ENCODE measurements around the gene ARHGAP4.

ARHGAP4 gene

GRCh38 chrX:153951683-153952372, 25.8 kb upstream of the ARHGAP4 start:
- H3K9me3 ChIP-seq (replicated peaks in 1 of 2; ENCODE audit: control insufficient read depth in 2 of 2, insufficient read depth in 1 of 2, low read depth in 1 of 2, low read length in 2 of 2), result no peaks in the 10 kb centered on the region
- no peak overlapping the region for H2AFZ ChIP-seq (ENCODE audit: low read length)
- no peak overlapping the region for H3K4ac ChIP-seq (ENCODE audit: low read length)
- peak overlapping the region; percentile 60 for H3K9ac ChIP-seq (ENCODE audit: low read depth, low read length, poor library complexity)
- no peak overlapping the region for H3K27ac ChIP-seq (replicated peaks; ENCODE audit: low read length)
- WGBS, 2 donors (ENCODE audit: extremely low coverage in 2 of 2, insufficient read length in 2 of 2, insufficient replicate concordance in 1 of 2), result no CpG with 5 or more reads among the region's 28 CpGs
- no peak overlapping the region for H3K18ac ChIP-seq (ENCODE audit: low read length)
- no peak overlapping the region for H2BK12ac ChIP-seq (ENCODE audit: low read length)
- no peak overlapping the region for H2BK120ac ChIP-seq (ENCODE audit: low read depth, low read length)
- H3K14ac ChIP-seq (ENCODE audit: low read length), result no peak overlapping the region
- H2BK15ac ChIP-seq (ENCODE audit: low read length), result no peak overlapping the region
- DNase-seq (ENCODE audit: low spot score), result no peak
- H3K4me2 ChIP-seq (ENCODE audit: insufficient read depth, low read length, poor library complexity, severe bottlenecking), result no peak overlapping the region
- H3K36me3 ChIP-seq (replicated peaks in 1 of 2; ENCODE audit: control insufficient read depth in 2 of 2, insufficient read depth in 2 of 2, low read length in 2 of 2), result peaks cover 44 to 93% of the 10 kb centered on the region in 2 donors
- H3K4me3 ChIP-seq (ENCODE audit: low read length in 2 of 2), result no peak overlapping the region
- no peak overlapping the region for H2BK5ac ChIP-seq (ENCODE audit: low read length)
- no peak overlapping the region for H4K8ac ChIP-seq (ENCODE audit: low read depth, low read length)
- no peak overlapping the region for H2AK5ac ChIP-seq (ENCODE audit: low read depth, low read length)
- peaks cover 12 to 17% of the 10 kb centered on the region in 2 donors for H3K4me1 ChIP-seq (ENCODE audit: control insufficient read depth in 2 of 2, insufficient read depth in 1 of 2, low read depth in 1 of 2, low read length in 2 of 2)
- no peaks in the 10 kb centered on the region for H3K27me3 ChIP-seq (ENCODE audit: control insufficient read depth in 3 of 3, insufficient read depth in 3 of 3, low read depth in 1 of 3, low read length in 3 of 3)
- peaks cover 6% of the 10 kb centered on the region for H3K79me1 ChIP-seq (ENCODE audit: low read depth, low read length)
- H4K91ac ChIP-seq (ENCODE audit: low read depth, low read length, poor library complexity), result no peak overlapping the region
- no peak overlapping the region for H3K23ac ChIP-seq (ENCODE audit: low read depth, low read length, poor library complexity)

GRCh38 chrX:153950127-153950526, 24.1 kb upstream of the ARHGAP4 start:
- H4K8ac ChIP-seq (ENCODE audit: low read depth, low read length), result no peak overlapping the region
- DNase-seq (ENCODE audit: low spot score), result no peak
- WGBS, 2 donors (ENCODE audit: extremely low coverage in 2 of 2, insufficient read length in 2 of 2, insufficient replicate concordance in 1 of 2), result no CpG with 5 or more reads among the region's 19 CpGs
- H2BK15ac ChIP-seq (ENCODE audit: low read length), result no peak overlapping the region
- no peak overlapping the region for H2BK120ac ChIP-seq (ENCODE audit: low read depth, low read length)
- H3K4me3 ChIP-seq (ENCODE audit: low read length in 2 of 2), result no peak overlapping the region
- no peak overlapping the region for H3K18ac ChIP-seq (ENCODE audit: low read length)
- peaks cover 12 to 17% of the 10 kb centered on the region in 2 donors for H3K4me1 ChIP-seq (ENCODE audit: control insufficient read depth in 2 of 2, insufficient read depth in 1 of 2, low read depth in 1 of 2, low read length in 2 of 2)
- peak overlapping the region; percentile 35 for H3K27ac ChIP-seq (replicated peaks; ENCODE audit: low read length)
- H2BK12ac ChIP-seq (ENCODE audit: low read length), result no peak overlapping the region
- no peak overlapping the region for H3K4ac ChIP-seq (ENCODE audit: low read length)
- H2AFZ ChIP-seq (ENCODE audit: low read length), result no peak overlapping the region
- H2AK5ac ChIP-seq (ENCODE audit: low read depth, low read length), result no peak overlapping the region
- no peaks in the 10 kb centered on the region for H3K9me3 ChIP-seq (replicated peaks in 1 of 2; ENCODE audit: control insufficient read depth in 2 of 2, insufficient read depth in 1 of 2, low read depth in 1 of 2, low read length in 2 of 2)
- no peak overlapping the region for H3K4me2 ChIP-seq (ENCODE audit: insufficient read depth, low read length, poor library complexity, severe bottlenecking)
- no peak overlapping the region for H4K91ac ChIP-seq (ENCODE audit: low read depth, low read length, poor library complexity)
- no peaks in the 10 kb centered on the region for H3K27me3 ChIP-seq (ENCODE audit: control insufficient read depth in 3 of 3, insufficient read depth in 3 of 3, low read depth in 1 of 3, low read length in 3 of 3)
- no peak overlapping the region for H3K23ac ChIP-seq (ENCODE audit: low read depth, low read length, poor library complexity)
- H3K36me3 ChIP-seq (replicated peaks in 1 of 2; ENCODE audit: control insufficient read depth in 2 of 2, insufficient read depth in 2 of 2, low read length in 2 of 2), result peaks cover 33 to 76% of the 10 kb centered on the region in 2 donors
- H2BK5ac ChIP-seq (ENCODE audit: low read length), result no peak overlapping the region
- no peak overlapping the region for H3K9ac ChIP-seq (ENCODE audit: low read depth, low read length, poor library complexity)
- peaks cover 6% of the 10 kb centered on the region for H3K79me1 ChIP-seq (ENCODE audit: low read depth, low read length)
- H3K14ac ChIP-seq (ENCODE audit: low read length), result no peak overlapping the region

GRCh38 chrX:153948847-153949805, 23.1 kb upstream of the ARHGAP4 start:
- Histone ChIP-seq H2BK15ac (ENCODE audit: low read length) (no peak overlapping the region), H3K36me3 (replicated peaks in 1 of 2; ENCODE audit: control insufficient read depth in 2 of 2, insufficient read depth in 2 of 2, low read length in 2 of 2) (peaks cover 31 to 66% of the 10 kb centered on the region in 2 donors), H3K4ac (ENCODE audit: low read length) (no peak overlapping the region), H3K9ac (ENCODE audit: low read depth, low read length, poor library complexity) (no peak overlapping the region), H3K4me2 (ENCODE audit: insufficient read depth, low read length, poor library complexity, severe bottlenecking) (no peak overlapping the region), H3K79me1 (ENCODE audit: low read depth, low read length) (peaks cover 6% of the 10 kb centered on the region), H3K9me3 (replicated peaks in 1 of 2; ENCODE audit: control insufficient read depth in 2 of 2, insufficient read depth in 1 of 2, low read depth in 1 of 2, low read length in 2 of 2) (no peaks in the 10 kb centered on the region), H2AK5ac (ENCODE audit: low read depth, low read length) (no peak overlapping the region), H3K23ac (ENCODE audit: low read depth, low read length, poor library complexity) (no peak overlapping the region), H3K18ac (ENCODE audit: low read length) (peak overlapping the region; percentile 57), H2BK120ac (ENCODE audit: low read depth, low read length) (no peak overlapping the region), H3K4me1 (ENCODE audit: control insufficient read depth in 2 of 2, insufficient read depth in 1 of 2, low read depth in 1 of 2, low read length in 2 of 2) (peaks cover 12 to 21% of the 10 kb centered on the region in 2 donors), H3K27ac (replicated peaks; ENCODE audit: low read length) (peak overlapping the region; percentile 94), H2BK5ac (ENCODE audit: low read length) (peak overlapping the region; percentile 66), H3K14ac (ENCODE audit: low read length) (no peak overlapping the region), H3K4me3 (ENCODE audit: low read length in 2 of 2) (peak overlapping the region in 1 of 2 donors; percentile 42), H2BK12ac (ENCODE audit: low read length) (no peak overlapping the region), H2AFZ (ENCODE audit: low read length) (no peak overlapping the region), H4K8ac (ENCODE audit: low read depth, low read length) (no peak overlapping the region), H3K27me3 (ENCODE audit: control insufficient read depth in 3 of 3, insufficient read depth in 3 of 3, low read depth in 1 of 3, low read length in 3 of 3) (peaks cover 0 to 3% (median 0%) of the 10 kb centered on the region in 3 experiments), H4K91ac (ENCODE audit: low read depth, low read length, poor library complexity) (no peak overlapping the region)
- DNase-seq (ENCODE audit: low spot score), result no peak
- no CpG with 5 or more reads among the region's 30 CpGs for WGBS, 2 donors (ENCODE audit: extremely low coverage in 2 of 2, insufficient read length in 2 of 2, insufficient replicate concordance in 1 of 2)

GRCh38 chrX:153948002-153948466, 22.0 kb upstream of the ARHGAP4 start:
- H3K27me3 ChIP-seq (ENCODE audit: control insufficient read depth in 3 of 3, insufficient read depth in 3 of 3, low read depth in 1 of 3, low read length in 3 of 3), result peaks cover 0 to 5% (median 0%) of the 10 kb centered on the region in 3 experiments
- H3K36me3 ChIP-seq (replicated peaks in 1 of 2; ENCODE audit: control insufficient read depth in 2 of 2, insufficient read depth in 2 of 2, low read length in 2 of 2), result peaks cover 26 to 55% of the 10 kb centered on the region in 2 donors
- peaks cover 12 to 19% of the 10 kb centered on the region in 2 donors for H3K4me1 ChIP-seq (ENCODE audit: control insufficient read depth in 2 of 2, insufficient read depth in 1 of 2, low read depth in 1 of 2, low read length in 2 of 2)
- H3K23ac ChIP-seq (ENCODE audit: low read depth, low read length, poor library complexity), result no peak overlapping the region
- H2AFZ ChIP-seq (ENCODE audit: low read length), result no peak overlapping the region
- no peak overlapping the region for H4K91ac ChIP-seq (ENCODE audit: low read depth, low read length, poor library complexity)
- H3K14ac ChIP-seq (ENCODE audit: low read length), result no peak overlapping the region
- peak overlapping the region; percentile 94 for H3K27ac ChIP-seq (replicated peaks; ENCODE audit: low read length)
- peak overlapping the region; percentile 56 for H2AK5ac ChIP-seq (ENCODE audit: low read depth, low read length)
- H3K9ac ChIP-seq (ENCODE audit: low read depth, low read length, poor library complexity), result no peak overlapping the region
- no peaks in the 10 kb centered on the region for H3K9me3 ChIP-seq (replicated peaks in 1 of 2; ENCODE audit: control insufficient read depth in 2 of 2, insufficient read depth in 1 of 2, low read depth in 1 of 2, low read length in 2 of 2)
- peak overlapping the region; percentile 46 for H2BK12ac ChIP-seq (ENCODE audit: low read length)
- no peak overlapping the region for H4K8ac ChIP-seq (ENCODE audit: low read depth, low read length)
- H3K4ac ChIP-seq (ENCODE audit: low read length), result no peak overlapping the region
- peaks cover 6% of the 10 kb centered on the region for H3K79me1 ChIP-seq (ENCODE audit: low read depth, low read length)
- H2BK120ac ChIP-seq (ENCODE audit: low read depth, low read length), result no peak overlapping the region
- H3K18ac ChIP-seq (ENCODE audit: low read length), result peak overlapping the region; percentile 95
- DNase-seq (ENCODE audit: low spot score), result no peak
- H3K4me2 ChIP-seq (ENCODE audit: insufficient read depth, low read length, poor library complexity, severe bottlenecking), result no peak overlapping the region
- no peak overlapping the region for H2BK5ac ChIP-seq (ENCODE audit: low read length)
- no CpG with 5 or more reads among the region's 10 CpGs for WGBS, 2 donors (ENCODE audit: extremely low coverage in 2 of 2, insufficient read length in 2 of 2, insufficient replicate concordance in 1 of 2)
- H3K4me3 ChIP-seq (ENCODE audit: low read length in 2 of 2), result no peak overlapping the region
- no peak overlapping the region for H2BK15ac ChIP-seq (ENCODE audit: low read length)
